Stimulated activated CD4-positive, alpha-beta T cell treated with anti-CD3 and anti-CD28 coated beads, Interleukin-15, amount 100 ng/mL, for 24 hours (primary cell): ENCODE data around the gene POU3F1.
A peak's percentile ranks its signal among the peaks of the same experiment; 100 is the strongest.

Source experiments
- DNase-seq: peaks from one replicate; pipeline ENCODE4 v3.0.0-alpha.2; 2020

Gene POU3F1

DNA sequence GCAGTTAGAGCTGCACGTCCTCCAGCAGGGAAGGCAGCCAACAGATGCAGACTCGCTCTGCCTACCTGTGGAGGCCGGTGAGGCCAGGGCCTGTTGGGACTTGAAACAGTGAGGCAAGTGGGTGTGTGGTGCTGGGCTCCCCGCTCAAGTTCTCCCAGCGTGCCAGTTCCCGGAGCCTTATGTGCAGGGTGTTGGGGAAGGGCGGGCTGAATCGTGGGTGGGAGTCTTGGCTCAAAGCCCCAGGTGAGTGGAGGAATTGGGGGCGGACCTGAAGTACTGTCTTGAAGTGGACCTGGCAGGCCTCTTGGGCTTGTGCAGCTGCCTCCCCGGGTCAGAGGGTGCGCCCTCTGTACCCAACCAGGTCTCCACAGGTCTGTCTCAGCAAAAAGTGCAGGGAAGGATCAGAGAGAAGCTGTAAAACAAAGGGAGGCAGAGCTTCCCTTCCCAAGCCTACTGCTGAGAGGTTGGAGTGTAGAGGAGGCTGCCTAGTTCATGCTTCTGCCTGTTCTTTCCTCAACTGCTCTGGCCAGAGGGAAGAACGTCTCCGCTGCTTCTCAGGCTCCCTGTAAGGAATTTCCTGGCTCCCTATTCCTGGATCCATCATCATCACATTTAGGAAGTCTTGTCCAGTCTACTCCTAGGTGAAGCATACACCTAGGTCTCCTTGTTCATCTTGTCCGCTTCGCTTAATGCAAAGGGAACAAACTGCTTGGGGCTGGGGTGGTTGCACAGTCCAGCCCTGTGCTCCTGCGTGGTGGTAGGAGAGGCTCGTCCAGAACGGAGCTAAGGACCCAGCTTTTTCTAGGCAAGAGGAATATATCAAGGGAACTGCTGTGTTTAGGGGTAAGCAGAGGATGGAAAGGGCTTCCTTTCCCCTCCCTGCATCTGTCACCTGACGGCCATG, 19.1 kb downstream of the POU3F1 start:
- DNase-seq = no peak

DNA sequence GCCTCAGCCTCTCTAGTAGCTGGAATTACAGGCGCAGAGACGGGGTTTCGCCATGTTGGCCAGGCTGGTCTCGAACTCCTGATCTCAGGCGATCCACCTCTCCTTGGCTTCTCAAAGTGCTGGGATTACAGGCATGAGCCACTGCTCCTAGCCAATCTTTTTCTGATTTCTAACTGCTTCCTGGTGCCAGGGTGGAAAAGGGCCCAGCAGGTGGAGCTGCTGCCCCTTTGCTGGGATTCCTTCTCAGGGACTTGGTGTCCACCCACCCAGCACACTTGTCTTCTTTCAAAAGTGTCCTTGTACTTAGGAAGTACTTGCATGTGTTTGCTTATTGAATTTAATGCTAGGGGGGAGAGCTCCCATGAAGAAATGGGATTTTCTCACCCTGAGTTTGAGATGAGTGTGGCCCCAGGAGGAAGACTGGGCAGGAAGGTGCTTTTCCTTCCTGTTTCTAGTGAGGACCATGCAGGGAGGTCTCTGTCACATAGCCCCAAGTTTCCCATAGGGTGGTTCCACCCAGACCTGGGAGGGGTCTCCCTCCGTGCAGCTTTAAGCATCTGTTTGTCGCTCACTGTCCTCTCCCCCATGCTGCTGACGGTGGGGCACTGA, 19.9 kb downstream of the POU3F1 start:
- peak; percentile 65 for DNase-seq

DNA sequence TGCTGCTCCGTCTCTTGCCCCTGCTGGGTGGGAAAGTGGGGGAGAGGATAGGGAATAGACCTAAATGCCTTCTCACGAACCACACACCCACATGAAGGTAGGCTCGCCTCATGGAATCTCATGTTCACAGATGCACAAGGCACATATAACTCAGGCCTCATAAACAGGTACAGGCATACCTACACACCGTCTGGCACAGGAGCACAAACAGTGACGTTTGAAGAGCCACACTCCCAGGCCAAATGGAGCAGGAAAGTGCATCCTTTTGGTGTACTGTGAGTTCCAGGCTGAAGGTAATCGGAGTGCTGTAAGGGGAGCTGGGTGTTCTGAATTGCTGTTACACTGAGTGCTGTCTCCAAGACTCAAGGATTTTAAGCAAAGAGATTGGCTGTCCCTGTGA, 20.9 kb downstream of the POU3F1 start:
- DNase-seq = no peak

DNA sequence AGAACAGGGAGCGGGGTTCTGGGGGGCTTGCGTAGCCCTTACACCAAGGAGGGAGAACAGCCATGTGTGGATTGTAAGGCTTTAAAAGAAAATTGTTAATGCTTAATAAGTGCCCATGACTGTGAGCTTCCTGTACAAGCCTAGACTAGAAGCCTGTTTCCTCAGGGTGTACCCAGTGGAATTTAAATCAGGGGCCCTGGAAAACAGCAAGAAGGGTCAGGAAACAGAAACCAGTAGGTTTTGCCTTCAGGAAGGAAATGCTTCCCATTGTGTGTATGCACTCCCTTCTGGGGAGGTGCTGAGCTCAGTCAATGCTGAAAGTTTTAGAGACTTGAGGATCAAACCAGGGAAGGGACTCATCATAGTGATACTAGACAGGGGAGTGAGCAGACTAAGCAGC, 21.4 kb downstream of the POU3F1 start:
- no peak for DNase-seq

DNA sequence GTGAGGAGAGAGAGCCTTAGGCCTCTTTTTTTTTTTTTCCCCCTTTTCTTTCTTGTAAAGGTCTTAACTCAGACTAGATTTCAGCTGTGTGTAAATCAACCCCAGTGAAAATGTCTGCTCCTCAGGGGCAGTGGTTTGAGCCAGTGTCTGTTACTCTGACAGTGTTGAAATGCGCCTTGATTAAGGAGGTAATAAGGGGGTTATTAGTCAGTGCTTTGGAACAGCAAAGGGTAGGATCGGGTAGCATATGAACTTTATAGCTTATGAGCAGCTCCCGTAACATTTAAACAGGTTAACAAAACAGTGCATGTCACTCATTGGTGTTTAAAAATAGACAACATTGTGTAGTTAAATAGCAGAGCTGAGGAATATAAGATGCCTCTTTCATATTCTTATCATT, 23.8 kb downstream of the POU3F1 start:
- no peak for DNase-seq

DNA sequence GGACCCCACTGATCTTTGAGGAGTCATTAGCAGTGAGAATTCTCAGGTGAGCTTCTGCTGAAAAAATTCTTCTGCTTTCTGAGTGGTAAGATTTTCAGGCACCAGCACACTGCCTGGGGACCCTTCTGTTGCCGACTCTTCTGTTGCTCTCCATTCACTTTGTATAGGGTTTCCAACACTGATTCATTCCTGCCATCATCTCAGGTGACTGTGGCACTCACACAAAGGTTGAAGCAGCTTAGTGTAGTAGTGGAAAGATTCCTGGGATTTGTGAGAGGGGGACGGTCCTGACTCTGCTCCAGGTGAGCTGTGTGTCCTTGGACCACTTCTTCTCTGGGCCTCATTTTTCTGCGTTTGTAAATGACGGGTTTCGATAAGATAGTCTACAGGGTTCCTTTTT, 24.6 kb downstream of the POU3F1 start:
- no peak for DNase-seq

DNA sequence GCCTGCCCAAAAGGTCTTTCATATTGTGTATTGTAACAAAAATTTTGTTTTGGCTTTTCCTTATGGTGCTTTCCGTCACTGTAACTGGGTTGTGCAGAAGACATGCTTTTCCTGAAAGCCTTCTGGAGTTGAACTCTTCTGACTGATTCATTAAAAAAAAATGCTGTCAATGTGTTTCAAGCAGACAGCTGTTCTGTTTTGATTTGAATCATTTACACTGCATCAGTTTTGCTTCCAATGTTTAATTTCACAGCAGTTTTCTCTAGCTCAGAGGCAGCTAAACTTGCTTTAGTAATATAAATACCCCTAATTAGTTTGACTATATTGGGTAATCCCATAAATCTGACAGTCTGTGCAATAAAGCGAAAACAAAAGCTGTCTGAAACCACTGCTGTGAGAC, 26.2 kb downstream of the POU3F1 start:
- no peak for DNase-seq

DNA sequence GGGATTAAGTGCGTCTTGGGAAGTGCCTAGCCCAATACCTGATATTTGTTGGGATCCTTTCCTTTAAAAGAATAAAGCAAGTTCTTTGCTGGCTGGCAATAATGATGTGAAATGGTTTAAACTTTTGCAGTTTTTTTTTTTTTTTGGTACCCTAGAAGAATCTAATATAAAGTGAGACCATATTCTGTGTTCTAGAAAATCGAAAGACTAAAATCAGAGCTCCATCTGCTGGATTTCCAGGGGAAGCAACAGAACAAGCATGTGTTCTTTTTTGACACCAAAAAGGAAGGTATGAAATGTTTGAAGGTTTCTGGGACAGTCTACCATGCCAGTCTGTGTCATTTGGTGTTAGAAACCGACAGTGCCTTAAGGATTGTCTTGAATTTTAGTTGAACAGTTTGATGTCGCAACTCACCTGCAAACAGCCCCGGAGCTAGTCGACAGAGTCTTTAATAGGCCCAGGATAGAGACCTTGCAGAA, 27.7 kb downstream of the POU3F1 start:
- DNase-seq = no peak

DNA sequence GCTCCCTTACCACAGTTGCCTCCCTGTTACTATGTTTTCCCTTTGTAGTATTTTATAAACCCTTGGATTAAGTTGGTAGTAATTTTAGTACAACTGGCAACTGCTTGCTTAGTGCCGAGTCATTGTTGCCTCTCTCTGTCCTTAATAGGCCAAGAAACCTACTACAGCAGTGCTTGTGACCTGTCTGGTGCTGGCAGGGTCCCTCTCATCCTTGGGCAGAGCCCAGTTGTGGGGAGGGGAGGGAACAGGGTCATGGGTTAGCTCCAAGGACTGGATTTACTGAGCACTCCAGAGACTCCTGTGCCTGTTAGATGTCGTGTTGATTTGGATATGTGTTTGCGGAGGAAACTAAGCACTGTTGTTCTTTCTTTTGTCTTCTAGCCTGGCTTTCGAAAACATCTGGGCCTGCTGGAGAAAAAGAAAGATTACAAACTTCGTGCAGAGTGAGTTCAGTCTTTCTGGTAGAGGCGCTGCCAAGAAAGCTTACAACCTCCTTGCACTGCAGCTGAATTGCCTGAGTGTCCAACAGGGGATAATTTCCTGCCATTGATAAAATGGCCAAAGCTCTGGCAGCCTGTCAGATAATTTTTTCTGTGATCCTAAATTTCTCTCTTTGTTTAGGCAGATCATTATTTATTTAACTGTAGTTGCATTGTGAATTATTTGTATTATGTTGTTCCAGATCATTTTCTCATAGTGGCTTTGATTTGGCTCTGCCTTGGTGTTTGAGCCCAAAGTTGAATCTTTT, 30.4 kb downstream of the POU3F1 start:
- DNase-seq = no peak

DNA sequence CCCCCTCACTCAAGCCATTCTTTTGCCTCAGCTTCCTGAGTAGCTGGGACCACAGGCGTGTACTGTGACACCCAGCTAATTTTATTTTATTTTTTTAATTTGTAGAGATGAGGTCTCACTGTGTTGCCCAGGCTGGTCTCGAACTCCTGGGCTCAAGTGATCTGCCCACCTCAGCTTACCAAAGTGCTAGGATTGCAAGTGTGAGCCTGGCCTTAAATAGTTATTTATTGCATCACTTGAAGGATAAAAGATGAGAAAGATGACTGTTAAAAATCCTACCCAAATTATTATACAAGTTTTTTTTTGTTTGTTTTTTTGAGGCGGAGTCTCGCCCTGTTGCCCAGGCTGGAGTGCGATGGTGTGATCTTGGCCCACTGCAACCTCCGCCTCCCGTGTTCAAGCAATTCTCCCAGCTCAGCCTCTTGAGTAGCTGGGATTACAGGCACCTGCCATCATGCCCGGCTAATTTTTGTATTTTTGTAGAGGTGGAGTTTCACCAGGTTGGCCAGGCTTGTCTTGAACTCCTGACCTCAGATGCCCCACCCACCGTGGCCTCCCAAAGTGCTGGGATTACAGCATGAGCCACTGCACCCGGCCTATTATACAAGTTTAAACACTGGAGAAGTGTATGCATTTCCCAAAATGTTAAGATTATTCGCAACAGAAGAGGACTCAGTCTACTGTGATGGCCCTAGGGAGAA, 31.7 kb downstream of the POU3F1 start:
- no peak for DNase-seq

DNA sequence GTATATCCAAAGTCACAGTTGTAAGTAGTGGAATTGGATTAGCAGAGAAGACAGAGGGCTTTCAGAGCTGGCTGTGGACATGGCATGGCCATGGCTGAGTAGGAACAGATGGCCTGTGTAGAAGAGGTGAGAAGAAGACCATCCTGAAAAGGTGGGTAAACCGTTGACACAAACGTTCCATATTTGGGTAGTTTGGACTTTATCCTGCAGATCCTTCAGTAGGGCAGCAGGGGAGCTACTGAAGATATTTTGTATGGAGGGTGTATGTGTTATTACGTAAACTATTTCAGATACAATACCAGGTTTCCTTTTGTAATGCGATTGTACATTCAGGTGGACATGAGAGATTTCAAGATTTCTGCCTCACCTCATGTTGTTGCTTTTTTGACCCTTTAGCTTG, 32.4 kb downstream of the POU3F1 start:
- no peak for DNase-seq

DNA sequence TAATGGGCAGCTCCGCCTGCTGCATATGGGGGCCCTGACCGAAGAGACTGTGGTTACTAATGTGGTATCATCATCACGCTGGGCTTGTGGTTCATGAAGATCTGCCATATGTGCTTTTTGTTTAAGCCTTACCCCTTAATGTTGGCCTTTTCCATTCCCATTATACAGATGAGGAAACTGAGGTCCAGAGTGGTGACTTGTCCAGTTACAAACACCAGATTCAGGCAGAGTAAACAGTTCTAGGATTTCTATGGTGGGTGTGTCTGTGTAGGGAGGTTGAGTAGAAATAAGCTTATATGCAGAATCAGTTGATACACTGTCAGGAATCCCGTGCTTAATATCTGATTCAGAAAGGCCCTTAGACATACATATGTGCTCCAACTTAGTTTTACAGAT, 33.4 kb downstream of the POU3F1 start:
- no peak for DNase-seq

DNA sequence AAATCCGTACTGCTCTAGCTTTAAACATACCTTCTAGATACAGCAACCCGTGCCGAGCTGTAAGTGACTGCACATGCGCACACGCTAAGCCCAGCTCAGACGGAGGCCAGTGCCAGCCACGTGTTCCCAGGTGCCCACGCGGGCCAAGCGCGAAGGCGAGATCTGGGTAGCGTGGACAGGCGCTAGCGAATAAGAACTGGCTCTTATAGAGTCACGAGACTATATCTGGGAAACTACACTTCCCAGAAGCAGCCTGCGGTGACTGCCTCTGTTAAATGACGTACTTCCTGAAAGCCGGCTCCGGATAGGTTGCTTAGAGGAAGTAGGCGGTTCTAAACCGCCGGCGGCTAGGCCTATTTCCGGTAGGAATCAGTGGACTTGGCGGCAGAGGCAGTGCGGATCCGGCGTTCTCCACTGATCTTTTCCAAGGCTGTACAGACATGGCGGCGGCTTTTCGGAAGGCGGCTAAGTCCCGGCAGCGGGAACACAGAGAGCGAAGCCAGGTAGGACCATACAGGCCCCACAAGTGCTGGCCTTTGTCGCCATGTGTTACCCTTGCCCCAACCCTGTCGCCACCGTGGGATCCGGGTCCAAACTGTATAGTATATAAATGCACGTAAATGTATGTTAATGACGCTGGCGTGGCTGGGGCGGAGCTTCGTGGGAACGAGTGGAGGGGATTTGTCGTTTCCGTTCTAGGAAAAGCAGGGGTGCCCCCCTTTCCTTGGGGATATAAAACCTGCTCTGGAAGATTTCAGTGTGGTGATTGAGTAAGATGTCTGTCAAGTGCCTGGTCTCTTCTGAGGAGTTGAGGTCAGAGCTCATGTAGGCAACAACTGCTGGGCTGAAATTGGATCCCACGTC, 34.0 kb downstream of the POU3F1 start, which contains the start of gene UTP11:
Gene UTP11, plus strand, starts transcription at position 372 of the 864 bp plus-strand sequence. Its CDS starts 69 bp downstream, at position 441.
- peak; percentile 92 for DNase-seq

DNA sequence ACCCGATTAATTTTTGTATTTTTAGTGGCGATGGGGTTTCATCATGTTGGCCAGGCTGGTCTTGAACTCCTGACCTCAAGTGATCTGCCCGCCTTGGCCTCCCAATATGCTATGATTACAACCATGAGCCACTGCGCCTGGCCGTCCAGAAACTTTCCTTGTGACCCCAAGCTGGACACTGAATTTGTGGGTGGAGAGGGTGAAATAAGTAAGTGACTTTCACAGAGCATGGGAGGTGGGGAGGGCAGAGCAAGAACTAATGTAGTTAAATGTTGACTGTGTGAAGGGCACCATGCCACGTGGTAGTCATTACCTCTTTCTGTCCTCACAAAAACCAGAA, 36.8 kb downstream of the POU3F1 start:
- DNase-seq = no peak

DNA sequence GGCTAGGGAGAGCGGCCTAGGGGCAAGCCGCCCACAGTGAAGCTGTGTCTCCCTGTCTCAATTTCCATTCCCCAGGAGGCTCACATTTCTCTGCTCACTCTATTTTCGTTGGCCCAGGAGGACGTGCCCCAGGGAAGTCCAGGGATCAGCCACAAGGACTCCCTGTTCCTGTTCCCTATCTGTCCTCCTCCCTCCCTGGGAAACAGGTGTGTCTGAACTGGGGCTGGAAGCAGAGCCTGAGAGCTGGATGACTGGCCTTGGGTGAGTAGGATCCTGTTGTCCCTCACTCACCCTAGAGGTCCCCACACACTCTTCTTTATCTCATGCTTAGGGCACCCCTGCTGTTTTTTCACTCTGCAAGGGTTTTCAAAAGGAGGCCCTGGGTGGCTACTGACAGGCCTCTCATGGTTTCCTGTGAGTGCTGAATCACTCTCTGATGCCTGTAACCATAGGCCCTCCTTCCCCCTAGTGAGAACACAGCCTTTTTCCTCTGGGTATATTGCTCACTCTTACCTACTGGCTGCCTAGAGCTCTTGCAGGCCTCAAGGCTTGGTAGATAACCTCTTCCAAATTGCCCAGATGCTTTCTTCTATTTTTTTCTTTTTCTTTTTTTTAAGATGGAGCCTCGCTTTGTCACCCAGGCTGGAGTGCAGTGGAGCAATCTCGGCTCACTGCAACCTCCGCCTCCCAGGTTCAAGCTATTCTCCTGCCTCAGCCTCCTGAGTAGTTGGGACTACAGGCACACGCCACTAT, 37.3 kb downstream of the POU3F1 start:
- DNase-seq = peak; percentile 68

DNA sequence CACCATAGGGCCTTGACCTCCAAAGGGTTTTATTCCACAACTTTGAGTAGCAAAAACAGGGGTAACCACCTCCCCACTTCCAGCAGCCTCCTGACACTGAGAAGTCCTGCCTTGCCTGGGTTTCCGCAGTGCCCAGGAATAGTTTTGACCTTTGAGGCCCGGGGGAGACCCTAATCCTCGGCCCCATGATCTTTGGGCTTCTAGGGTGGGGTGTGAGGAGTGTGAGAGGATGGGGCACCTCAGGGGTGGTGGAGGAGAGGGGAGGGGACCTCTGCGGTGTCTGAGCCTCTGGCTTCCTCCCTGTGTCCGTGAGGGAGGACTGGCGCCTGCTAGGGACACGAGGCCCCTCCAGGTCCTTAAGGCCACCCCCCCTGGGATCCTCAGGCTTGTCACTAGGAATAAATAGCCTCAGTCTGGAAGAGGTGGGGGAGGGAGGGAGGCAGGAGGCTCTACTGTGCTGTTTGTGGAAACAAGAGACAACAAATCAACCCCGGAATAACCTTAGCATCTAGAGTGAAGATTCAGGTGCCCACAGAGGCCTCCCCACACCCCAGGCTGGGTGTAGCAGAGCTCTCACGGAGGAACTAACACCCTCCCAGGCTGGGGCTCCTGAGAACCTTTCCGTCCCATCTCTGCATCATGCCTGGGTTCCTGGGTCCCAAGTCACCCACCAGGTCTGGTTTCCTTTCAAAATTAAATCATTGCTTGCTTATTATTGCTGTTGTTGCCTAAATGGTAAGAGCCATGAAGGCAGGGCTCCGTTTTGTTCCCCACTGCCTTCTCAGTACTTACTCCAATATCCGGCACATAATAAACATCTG, 40.4 kb downstream of the POU3F1 start:
- no peak for DNase-seq

DNA sequence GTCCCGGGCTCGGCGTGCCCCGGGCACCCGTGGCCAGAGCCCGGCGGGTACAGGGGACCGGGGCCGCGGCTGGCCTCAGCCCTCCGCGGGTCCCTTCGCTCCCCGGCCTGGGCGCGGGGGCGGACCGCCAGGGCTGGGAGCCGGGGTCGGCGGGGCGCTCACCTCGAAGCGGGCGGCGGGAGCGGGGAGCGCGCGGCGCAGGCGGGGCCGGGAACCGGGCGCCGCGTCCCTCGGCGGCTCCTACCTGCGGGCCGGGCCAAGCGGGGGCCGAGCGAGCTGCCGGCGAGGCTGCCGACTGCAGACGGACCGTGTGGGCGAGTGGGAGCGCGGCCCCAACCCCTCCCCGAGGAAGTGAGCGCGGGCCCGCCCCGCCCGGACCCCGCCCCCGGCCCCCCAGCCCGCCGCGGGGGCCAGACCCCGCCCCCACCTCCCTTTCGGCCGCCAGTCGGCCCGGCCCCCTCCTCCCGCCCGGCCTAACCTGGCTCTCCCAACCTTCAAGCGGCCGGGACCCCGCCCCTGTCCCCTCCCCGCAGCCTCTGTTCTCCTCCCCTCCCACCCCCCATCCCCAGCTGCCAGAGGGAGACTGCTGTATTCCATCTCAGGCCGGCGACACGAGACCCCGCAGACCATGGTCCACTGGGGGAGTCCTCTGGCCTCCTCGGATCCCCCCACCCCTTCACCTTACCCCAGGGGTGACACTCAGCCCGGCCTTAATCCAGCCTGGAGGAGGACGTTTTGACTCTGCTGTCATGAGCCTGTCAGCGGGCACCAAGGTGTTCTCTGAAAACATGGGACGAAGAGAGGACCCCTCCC, 41.2 kb downstream of the POU3F1 start, which contains the start of gene FHL3:
Gene FHL3, minus strand, starts transcription at position 320 of the 813 bp plus-strand sequence. CDS start 6,102 bp downstream, outside the sequence.
- DNase-seq = peak; percentile 80

DNA sequence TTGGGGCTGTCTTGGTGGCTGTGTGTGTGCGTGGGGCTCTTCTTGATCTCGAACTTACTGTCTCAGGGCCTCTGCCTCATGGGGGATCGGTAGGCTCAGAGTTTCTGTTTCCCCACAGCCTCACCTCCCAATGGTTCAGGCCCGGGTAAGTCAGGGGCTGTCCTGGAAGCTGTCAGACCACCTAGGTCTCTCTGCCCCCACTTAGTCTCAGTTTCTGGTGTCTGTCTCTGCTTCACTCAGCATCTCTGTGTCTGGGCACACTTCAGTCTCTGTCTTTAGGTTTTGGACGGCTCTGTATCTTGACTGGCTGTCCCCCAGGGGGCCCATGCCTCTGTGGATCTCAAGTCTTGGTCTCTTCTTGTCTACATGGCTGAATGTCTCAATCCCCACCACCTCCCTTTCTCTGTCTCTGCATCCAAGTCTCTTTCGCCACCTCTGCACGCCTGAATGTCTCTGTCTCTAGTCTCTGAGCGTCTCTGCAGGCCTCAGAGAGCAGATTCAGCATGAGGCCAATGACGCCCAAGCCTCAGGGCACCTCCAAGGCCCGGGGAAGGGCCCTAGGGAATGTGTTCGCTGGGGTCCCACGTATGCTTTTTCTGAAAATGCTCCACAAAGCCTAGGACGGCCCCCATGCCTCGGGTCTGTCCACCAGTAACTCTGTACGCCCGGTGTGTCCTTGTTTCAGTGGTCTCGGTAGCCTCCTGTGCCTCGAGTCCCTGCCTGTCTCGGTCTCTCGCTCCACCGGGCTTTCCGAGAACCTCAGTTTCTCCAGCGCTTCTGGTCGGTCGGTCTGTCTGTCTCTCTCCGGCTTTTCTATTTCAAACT, 42.1 kb downstream of the POU3F1 start:
- no peak for DNase-seq
